Tibial nerve (tissue), 4 donors: ENCODE data around the gene MED31. TPM values are rescaled to one million over a fixed set of nuclear protein-coding genes. Genes with fewer than 3 reads are reported as not detected.
"Not testable (repeated sequence)": the region's sequence is repeated elsewhere in the genome, so short reads cannot be mapped to it uniquely, and the experiment has no call there.

ENCODE experiments used
- DNase-seq, 2 donors: peaks; one replicate each; pipeline ENCODE4 v3.0.0-alpha.2; 2019; ENCODE audit warnings: low spot score in 2 of 2
- H3K27ac ChIP-seq, 4 donors: fragments of 200-600 bp; sonication (generic) in 3 of 4; one replicate each; pipeline ENCODE4 v1.5.1; 2017 to 2019; ENCODE audit warnings: mild to moderate bottlenecking in 1 of 4
- H3K27me3 ChIP-seq, 2 donors: fragments of 200-600 bp; sonication (generic) in 1 of 2; one replicate each; pipeline versions ENCODE4 v1.5.1 to v1.6.0; 2017 to 2019
- H3K36me3 ChIP-seq, 3 donors: fragments of 200-600 bp; sonication (generic); one replicate each; pipeline ENCODE4 v1.5.1; 2018 to 2019
- H3K4me1 ChIP-seq, 4 donors: fragments of 200-600 bp; sonication (generic) in 3 of 4; one replicate each; pipeline ENCODE4 v1.5.1; 2017 to 2019
- H3K4me3 ChIP-seq, 4 donors: fragments of 200-600 bp; sonication (generic) in 3 of 4; one replicate each; pipeline ENCODE4 v1.5.1; 2017 to 2019; ENCODE audit warnings: mild to moderate bottlenecking in 1 of 4, moderate library complexity in 1 of 4
- H3K9me3 ChIP-seq, 4 donors: fragments of 200-600 bp; sonication (generic) in 3 of 4; one replicate each; pipeline ENCODE4 v1.5.1; 2017 to 2019
- CTCF ChIP-seq, 5 experiments: fragments of 200-600 bp in 3 of 5; fragments of 450-650 bp in 2 of 5; sonication (generic) in 3 of 5; IDR thresholded peaks; one replicate each; pipeline ENCODE4 v1.5.1; 2016 to 2019; ENCODE audit warnings: antibody characterized with exemption in 5 of 5, mild to moderate bottlenecking in 3 of 5, moderate library complexity in 2 of 5
- EP300 ChIP-seq, 2 donors: sonication (generic); formaldehyde crosslinking; IDR thresholded peaks; one replicate each; pipeline ENCODE4 v1.6.1; 2017; ENCODE audit warnings: antibody characterized with exemption in 2 of 2, mild to moderate bottlenecking in 1 of 2
- POLR2A ChIP-seq, 2 donors: fragments of 450-650 bp; IDR thresholded peaks; one replicate each; pipeline ENCODE4 v1.6.1; 2017; ENCODE audit warnings: antibody characterized with exemption in 2 of 2, mild to moderate bottlenecking in 2 of 2, moderate library complexity in 2 of 2
- WGBS, 2 donors: methylation state at CpG; one replicate each; pipeline ENCODE4 v1.1.5; 2018; 5-methylcytosine and 5-hydroxymethylcytosine counted together
- total RNA-seq, 4 donors: library from RNA; depleted of rRNA; stranded (reverse); fragments of >200 nt; gene quantifications; one replicate each; pipeline ENCODE4 v1.1.0, GENCODE V29; 2016

MED31 gene
- total RNA-seq, 4 donors from 2014 or later = 4.5 to 12.6 (median 6.6) TPM

- TF ChIP-seq POLR2A (IDR thresholded peaks at IDR 0.05) (no peak), CTCF (IDR thresholded peaks at IDR 0.05) (no peak), EP300 (IDR thresholded peaks at IDR 0.05) (no peak)
- no peaks in the 10 kb centered on the region for H3K36me3 ChIP-seq
- no peak for DNase-seq
- no peak overlapping the region for H3K4me3 ChIP-seq
- no peak overlapping the region for H3K27ac ChIP-seq
- no peaks in the 10 kb centered on the region for H3K9me3 ChIP-seq
- peaks cover 0 to 53% of the 10 kb centered on the region in 2 donors for H3K27me3 ChIP-seq
- 43 to 45% methylated on average over 11 of the region's 11 CpGs for WGBS, 2 donors
- H3K4me1 ChIP-seq = peaks cover 0 to 7% (median 0%) of the 10 kb centered on the region in 4 donors
These were observed 9.5 kb upstream of the MED31 start for GRCh38 chr17:6660805-6661463.

- Histone ChIP-seq H3K27me3 (peaks cover 0 to 58% of the 10 kb centered on the region in 2 donors), H3K4me1 (peaks cover 0 to 11% (median 0%) of the 10 kb centered on the region in 4 donors), H3K4me3 (no peak overlapping the region), H3K27ac (no peak overlapping the region), H3K36me3 (no peaks in the 10 kb centered on the region), H3K9me3 (no peaks in the 10 kb centered on the region)
- no peak for TF ChIP-seq CTCF (IDR thresholded peaks at IDR 0.05)
- TF ChIP-seq POLR2A (IDR thresholded peaks at IDR 0.05) = no peak
- TF ChIP-seq EP300 (IDR thresholded peaks at IDR 0.05) = no peak
- no peak for DNase-seq
- 73 to 81% methylated on average over 9 of the region's 9 CpGs for WGBS, 2 donors
These were observed 8.7 kb upstream of the MED31 start for GRCh38 chr17:6660101-6660500.

GRCh38 chr17:6658411-6658810 lies 7.0 kb upstream of the MED31 start:
- Histone ChIP-seq H3K27me3 (peaks cover 0 to 75% of the 10 kb centered on the region in 2 donors), H3K4me1 (peaks cover 0 to 17% (median 0%) of the 10 kb centered on the region in 4 donors)
- WGBS, 2 donors = 76 to 95% methylated on average over 2 to 5 of the region's 5 CpGs
- H3K27ac ChIP-seq, H3K36me3 ChIP-seq, DNase-seq, H3K9me3 ChIP-seq, H3K4me3 ChIP-seq: not testable (repeated sequence)

- Histone ChIP-seq H3K27ac (no peak overlapping the region), H3K27me3 (peaks cover 0 to 75% of the 10 kb centered on the region in 2 donors), H3K4me3 (peak overlapping the region in 1 of 4 donors; percentile 26), H3K36me3 (no peaks in the 10 kb centered on the region), H3K4me1 (peaks cover 0 to 20% (median 1%) of the 10 kb centered on the region in 4 donors), H3K9me3 (no peaks in the 10 kb centered on the region)
- TF ChIP-seq CTCF (IDR thresholded peaks at IDR 0.05) (no peak), EP300 (IDR thresholded peaks at IDR 0.05) (no peak), POLR2A (IDR thresholded peaks at IDR 0.05) (no peak)
- DNase-seq = no peak
- 73 to 74% methylated on average over 18 of the region's 18 CpGs for WGBS, 2 donors
These were observed 6.4 kb upstream of the MED31 start for GRCh38 chr17:6657633-6658287.

- not testable (repeated sequence) for DNase-seq, H3K9me3 ChIP-seq, H3K36me3 ChIP-seq, H3K27ac ChIP-seq
- Histone ChIP-seq H3K4me1 (peaks cover 0 to 27% (median 5%) of the 10 kb centered on the region in 4 donors), H3K4me3 (peak overlapping the region in 2 of 4 donors; percentile 11 to 26), H3K27me3 (peaks cover 0 to 70% of the 10 kb centered on the region in 2 donors)
- WGBS, 2 donors = 7 to 15% methylated on average over 26 to 38 of the region's 55 CpGs
These were observed 5.6 kb upstream of the MED31 start for GRCh38 chr17:6656797-6657632.

GRCh38 chr17:6655732-6656361 lies 4.4 kb upstream of the MED31 start:
- H3K9me3 ChIP-seq, H3K27ac ChIP-seq, H3K36me3 ChIP-seq, DNase-seq, H3K4me3 ChIP-seq: not testable (repeated sequence)
- Histone ChIP-seq H3K4me1 (peaks cover 0 to 31% (median 9%) of the 10 kb centered on the region in 4 donors), H3K27me3 (peaks cover 0 to 59% of the 10 kb centered on the region in 2 donors)
- WGBS, 2 donors = 4 to 5% methylated on average over 25 to 26 of the region's 41 CpGs
